Endothelial cell of umbilical vein (primary cell): ENCODE results near the gene ZBTB20. TPM values are rescaled to one million over a fixed set of nuclear protein-coding genes. Genes with fewer than 3 reads are reported as not detected.

ENCODE experiments used
- BruUV-seq: library from RNA; stranded (reverse); fragments of 400-500 nt; replicated peaks from 2 replicates; lab custom pipeline; 2021; lab: Mats Ljungman, UMichigan
- CTCF ChIA-PET: fragments of 300-600, 350-600 bp; sonication (Branson Sonifier 250); formaldehyde crosslinking; loops from one replicate; lab custom pipeline; 2021; ENCODE audit warnings: antibody characterized with exemption, inconsistent platforms; lab: Charles Lee
- POLR2A ChIA-PET: fragments of 300-600, 350-600 bp; sonication (Branson Sonifier 250); formaldehyde crosslinking; loops from one replicate; lab custom pipeline; 2021; ENCODE audit warnings: antibody characterized with exemption, inconsistent platforms; lab: Charles Lee
- DNase-seq: peaks from one replicate; pipeline ENCODE4 v3.0.0-alpha.2; 2011; ENCODE audit warnings: low read depth, low spot score
- FAIRE-seq: peaks from 2 replicates; lab custom pipeline; 2011; peaks lifted over from hg19 to GRCh38; lab: Jason Lieb, UNC
- H2AFZ ChIP-seq: 2 replicates; pipeline ENCODE4 v1.6.0; 2012; ENCODE audit warnings: low read depth, low read length, control low read depth, inconsistent platforms
- H3K27ac ChIP-seq: 2 replicates; pipeline ENCODE4 v1.5.1; 2011; ENCODE audit warnings: low read depth, mild to moderate bottlenecking, control low read depth, low read length, moderate library complexity; ENCODE audit not compliant: insufficient read depth
- H3K27me3 ChIP-seq, 2 experiments: 2 replicates each; pipeline versions ENCODE4 v1.6.0 to v1.6.1; 2011; ENCODE audit warnings: low read length in 2 of 2, mixed read lengths in 1 of 2; ENCODE audit not compliant: control insufficient read depth in 2 of 2, insufficient read depth in 2 of 2
- H3K36me3 ChIP-seq, 2 experiments: 2 replicates in 1 of 2; 3 replicates in 1 of 2; pipeline ENCODE4 v1.5.1; 2011; ENCODE audit warnings: low read length in 2 of 2, mild to moderate bottlenecking in 1 of 2, moderate library complexity in 1 of 2; ENCODE audit not compliant: control insufficient read depth in 2 of 2, insufficient read depth in 2 of 2; ENCODE audit errors: extremely low read depth in 1 of 2
- H3K4me1 ChIP-seq: 3 replicates; pipeline ENCODE4 v1.5.1; 2011; ENCODE audit warnings: mild to moderate bottlenecking, low read length; ENCODE audit not compliant: control insufficient read depth, insufficient read depth; ENCODE audit errors: extremely low read depth
- H3K4me2 ChIP-seq: 2 replicates; pipeline ENCODE4 v1.6.1; 2011; ENCODE audit warnings: low read length, control low read depth, mixed read lengths; ENCODE audit not compliant: insufficient read depth
- H3K4me3 ChIP-seq, 3 experiments: fragments of 200-600 bp in 1 of 3; sonication (generic), shearing (Covaris generic) in 1 of 3; replicated peaks in 1 of 3; 2 replicates each; pipeline ENCODE4 v1.5.1; 2011 to 2016; ENCODE audit warnings: control low read depth in 3 of 3, low read length in 3 of 3, mild to moderate bottlenecking in 2 of 3, inconsistent platforms in 1 of 3, low read depth in 1 of 3, moderate library complexity in 1 of 3; ENCODE audit not compliant: insufficient read depth in 1 of 3
- H3K79me2 ChIP-seq: 2 replicates; pipeline ENCODE4 v1.6.0; 2012; ENCODE audit warnings: low read length, inconsistent platforms; ENCODE audit not compliant: control insufficient read depth, insufficient read depth
- H3K9ac ChIP-seq: replicated peaks from 2 replicates; pipeline ENCODE3; 2011; ENCODE audit warnings: low read length, control low read depth; ENCODE audit not compliant: insufficient read depth; ENCODE audit errors: extremely low read depth
- H3K9me1 ChIP-seq: replicated peaks from 3 replicates; pipeline ENCODE4 v1.6.0; 2011; ENCODE audit warnings: mild to moderate bottlenecking, low read length; ENCODE audit not compliant: control insufficient read depth, insufficient read depth; ENCODE audit errors: extremely low read depth
- H3K9me3 ChIP-seq: replicated peaks from 2 replicates; pipeline ENCODE4 v1.5.1; 2012; ENCODE audit warnings: low read length, inconsistent platforms; ENCODE audit not compliant: control insufficient read depth, insufficient read depth
- H4K20me1 ChIP-seq: replicated peaks from 2 replicates; pipeline ENCODE3; 2011; ENCODE audit warnings: mild to moderate bottlenecking, low read length; ENCODE audit not compliant: control insufficient read depth, insufficient read depth; ENCODE audit errors: extremely low read depth
- EZH2 ChIP-seq: IDR thresholded peaks from 2 replicates; pipeline ENCODE4 v1.6.1; 2012; ENCODE audit warnings: borderline replicate concordance, low read depth, mild to moderate bottlenecking, moderate library complexity, low read length, inconsistent platforms; ENCODE audit not compliant: severe bottlenecking
- FOS ChIP-seq: IDR thresholded peaks from 2 replicates; pipeline ENCODE4 v1.6.1; 2011; ENCODE audit warnings: mild to moderate bottlenecking, low read length, moderate library complexity, borderline replicate concordance; ENCODE audit not compliant: insufficient read depth
- GATA2 ChIP-seq: IDR thresholded peaks from 2 replicates; pipeline ENCODE4 v1.7.0; 2011; ENCODE audit warnings: low read depth, mild to moderate bottlenecking, moderate library complexity, mixed read lengths, low read length; ENCODE audit not compliant: insufficient read length, insufficient read depth
- JUN ChIP-seq: IDR thresholded peaks from 2 replicates; pipeline ENCODE4 v1.6.1; 2011; ENCODE audit warnings: borderline replicate concordance, low read depth; ENCODE audit not compliant: insufficient read length, insufficient read depth
- MYC ChIP-seq: IDR thresholded peaks from one replicate; pipeline ENCODE4 v1.6.1; 2011; ENCODE audit warnings: mild to moderate bottlenecking, low read depth, low read length
- POLR2A ChIP-seq: IDR thresholded peaks from 2 replicates; pipeline ENCODE4 v1.6.1; 2012; ENCODE audit warnings: low read depth, mild to moderate bottlenecking, control low read depth, low read length
- POLR2AphosphoS5 ChIP-seq: IDR thresholded peaks from 2 replicates; pipeline ENCODE4 v1.6.1; 2012; ENCODE audit warnings: low read depth, mild to moderate bottlenecking, control low read depth, low read length, moderate library complexity; ENCODE audit not compliant: insufficient read depth
- dilution Hi-C: fragments of 300-500 bp; cut with MboI; formaldehyde crosslinking; loops from one replicate; pipeline ENCODE4 v1.15.0; 2019; ENCODE audit warnings: low sequenced_read_pairs; ENCODE audit not compliant: extremely low pct_ligation_motif_present
- intact Hi-C: fragments of 100-400 bp; cut with micrococcal nuclease; formaldehyde crosslinking; loops from one replicate; pipeline ENCODE4 v1.10.0; 2022
- polyA plus RNA-seq, 4 experiments: library from polyadenylated mRNA; depleted of rRNA in 3 of 4; stranded (reverse) in 3 of 4; unstranded in 1 of 4; fragments of >200 nt; gene quantifications; 2 replicates each; pipeline versions ENCODE4 v1.2.1 to v1.2.3, GENCODE V29; 2011 to 2012; ENCODE audit warnings: missing spikeins in 1 of 4
- total RNA-seq: library from RNA; stranded (reverse); gene quantifications from 2 replicates; pipeline ENCODE4 v1.2.3, GENCODE V29; 2021
- TF ChIP-seq, protein P1 (sequence below): IDR thresholded peaks from 2 replicates; pipeline ENCODE4 v1.6.1; 2011; ENCODE audit not compliant: insufficient read depth, insufficient read length
- TF ChIP-seq, protein P2 (sequence below), 2 donors: IDR thresholded peaks; 1 replicate in 1 of 2; 2 replicates in 1 of 2; pipeline ENCODE4 v1.5.1; 2011; ENCODE audit warnings: low read length in 2 of 2, mild to moderate bottlenecking in 2 of 2, moderate library complexity in 2 of 2, control low read depth in 1 of 2, inconsistent platforms in 1 of 2, low read depth in 1 of 2; ENCODE audit not compliant: insufficient read depth in 1 of 2; ENCODE audit errors: extremely low read depth in 1 of 2

The ZBTB20 gene
- total and polyA plus RNA-seq, 2 donors (not counting 3 experiments of a cell fraction or from before 2014, with no cell fraction given) = 2.1 to 20.5 TPM

DNA sequence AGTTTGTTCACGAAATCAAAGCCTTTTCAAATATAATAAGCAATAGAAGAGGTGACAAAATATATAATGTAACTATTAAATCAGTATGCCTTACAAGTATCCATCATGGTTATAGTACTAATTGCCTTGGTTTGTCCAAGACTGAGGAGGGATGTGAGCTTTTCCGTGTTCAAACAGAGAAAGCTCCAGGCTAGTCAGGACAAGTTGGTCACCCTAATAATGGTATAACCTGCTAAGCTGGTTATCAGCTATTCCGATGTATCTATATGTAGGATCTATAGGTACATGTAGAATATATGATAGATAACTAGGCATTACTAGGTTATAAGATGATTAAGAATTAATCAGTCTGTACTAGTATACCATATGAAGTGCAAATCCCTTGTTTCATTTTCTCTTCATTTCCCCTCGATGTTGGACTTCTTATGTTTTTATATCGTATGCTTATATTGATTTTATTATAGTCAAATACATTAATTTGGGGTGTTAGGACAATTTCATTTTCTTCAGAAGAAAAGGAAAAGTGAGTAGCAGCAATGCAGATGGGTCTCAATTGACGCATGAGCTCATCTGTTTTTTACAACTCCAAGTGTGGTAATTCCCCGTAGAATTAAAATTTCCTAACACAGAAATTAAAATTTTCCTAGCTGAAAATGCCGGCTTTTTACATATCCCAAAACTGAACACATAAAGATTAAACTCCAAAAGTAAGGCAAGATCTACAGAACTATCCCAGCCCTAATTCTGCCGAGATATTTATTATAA is 434.2 kb downstream of the ZBTB20 start:
- no peak for FAIRE-seq
- H3K4me2 ChIP-seq = no peak overlapping the region
- no peak for DNase-seq
- ChIA-PET CTCF (interaction anchor here (1.3 kb wide), 1 partner anchor 12 kb away, joined by 3 read pairs; no protein-coding TSS in a partner anchor), POLR2A (no interaction called here)
- no peak for TF ChIP-seq EZH2
- TF ChIP-seq JUN = no peak
- TF ChIP-seq, protein P1, sequence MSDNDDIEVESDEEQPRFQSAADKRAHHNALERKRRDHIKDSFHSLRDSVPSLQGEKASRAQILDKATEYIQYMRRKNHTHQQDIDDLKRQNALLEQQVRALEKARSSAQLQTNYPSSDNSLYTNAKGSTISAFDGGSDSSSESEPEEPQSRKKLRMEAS = no peak
- TF ChIP-seq POLR2A = no peak
- TF ChIP-seq POLR2AphosphoS5 = no peak
- TF ChIP-seq, protein P2, sequence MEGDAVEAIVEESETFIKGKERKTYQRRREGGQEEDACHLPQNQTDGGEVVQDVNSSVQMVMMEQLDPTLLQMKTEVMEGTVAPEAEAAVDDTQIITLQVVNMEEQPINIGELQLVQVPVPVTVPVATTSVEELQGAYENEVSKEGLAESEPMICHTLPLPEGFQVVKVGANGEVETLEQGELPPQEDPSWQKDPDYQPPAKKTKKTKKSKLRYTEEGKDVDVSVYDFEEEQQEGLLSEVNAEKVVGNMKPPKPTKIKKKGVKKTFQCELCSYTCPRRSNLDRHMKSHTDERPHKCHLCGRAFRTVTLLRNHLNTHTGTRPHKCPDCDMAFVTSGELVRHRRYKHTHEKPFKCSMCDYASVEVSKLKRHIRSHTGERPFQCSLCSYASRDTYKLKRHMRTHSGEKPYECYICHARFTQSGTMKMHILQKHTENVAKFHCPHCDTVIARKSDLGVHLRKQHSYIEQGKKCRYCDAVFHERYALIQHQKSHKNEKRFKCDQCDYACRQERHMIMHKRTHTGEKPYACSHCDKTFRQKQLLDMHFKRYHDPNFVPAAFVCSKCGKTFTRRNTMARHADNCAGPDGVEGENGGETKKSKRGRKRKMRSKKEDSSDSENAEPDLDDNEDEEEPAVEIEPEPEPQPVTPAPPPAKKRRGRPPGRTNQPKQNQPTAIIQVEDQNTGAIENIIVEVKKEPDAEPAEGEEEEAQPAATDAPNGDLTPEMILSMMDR (IDR thresholded peaks at IDR 0.05; ENCODE audit: extremely low read depth in 1 of 2, insufficient read depth in 1 of 2, low read depth in 1 of 2, low read length in 2 of 2) = no peak
- no peak for TF ChIP-seq GATA2
- no peak for TF ChIP-seq FOS
- TF ChIP-seq MYC = no peak
- intact Hi-C loops (no loop called here), dilution Hi-C loops (no loop called here)
- no peak overlapping the region for H3K9ac ChIP-seq
- no peak overlapping the region for H2AFZ ChIP-seq
- H4K20me1 ChIP-seq = no peaks in the 10 kb centered on the region
- H3K79me2 ChIP-seq = no peaks in the 10 kb centered on the region
- no peaks in the 10 kb centered on the region for H3K27me3 ChIP-seq
- no peaks in the 10 kb centered on the region for H3K9me1 ChIP-seq
- H3K4me3 ChIP-seq = no peak overlapping the region
- BruUV-seq = no TSS peak
- H3K4me1 ChIP-seq = no peaks in the 10 kb centered on the region
- H3K36me3 ChIP-seq = no peaks in the 10 kb centered on the region
- H3K9me3 ChIP-seq = no peaks in the 10 kb centered on the region
- no peak overlapping the region for H3K27ac ChIP-seq
